H1 (cell line): Measurements from ENCODE around the gene KRTAP12-4. TPM values are rescaled to one million over a fixed set of nuclear protein-coding genes. Genes with fewer than 3 reads are reported as not detected.

Experiments used
- CTCF ChIA-PET: fragments of 300-600 bp; sonication (Branson Sonifier 250); formaldehyde crosslinking; loops from one replicate; lab custom pipeline; 2021; ENCODE audit not compliant: partially characterized antibody; lab: Charles Lee
- POLR2A ChIA-PET: fragments of 300-600 bp; sonication (Branson Sonifier 250); formaldehyde crosslinking; loops from one replicate; lab custom pipeline; 2021; ENCODE audit warnings: inconsistent platforms; ENCODE audit not compliant: partially characterized antibody; lab: Charles Lee
- DNase-seq, 2 experiments: peaks; one replicate each; pipeline versions ENCODE4 v3.0.0 to v3.0.0-alpha.2; 2010 to 2022; ENCODE audit warnings: low spot score in 2 of 2, low read depth in 1 of 2, mixed read lengths in 1 of 2
- FAIRE-seq: peaks from 2 replicates; lab custom pipeline; 2011; peaks lifted over from hg19 to GRCh38; lab: Jason Lieb, UNC
- H2AFZ ChIP-seq: 2 replicates; pipeline ENCODE4 v1.8.1; 2012; ENCODE audit warnings: low read length, inconsistent platforms
- H2AK5ac ChIP-seq: 2 replicates; pipeline ENCODE4 v1.6.1; 2013; ENCODE audit warnings: low read depth, low read length
- H2BK120ac ChIP-seq: replicated peaks from 2 replicates; pipeline ENCODE3; 2013; ENCODE audit warnings: low read depth, low read length, inconsistent platforms
- H2BK12ac ChIP-seq: 2 replicates; pipeline ENCODE4 v1.6.1; 2013; ENCODE audit warnings: low read depth, low read length
- H2BK15ac ChIP-seq: 2 replicates; pipeline ENCODE4 v1.6.1; 2013; ENCODE audit warnings: low read length
- H2BK20ac ChIP-seq: 2 replicates; pipeline ENCODE4 v1.6.1; 2013; ENCODE audit warnings: low read length
- H2BK5ac ChIP-seq: 2 replicates; pipeline ENCODE4 v1.6.1; 2013; ENCODE audit warnings: low read depth, low read length
- H3K14ac ChIP-seq: 2 replicates; pipeline ENCODE4 v1.6.1; 2013; ENCODE audit warnings: inconsistent platforms; ENCODE audit not compliant: insufficient read length
- H3K18ac ChIP-seq: 2 replicates; pipeline ENCODE4 v1.6.1; 2013; ENCODE audit warnings: low read length; ENCODE audit errors: extremely low read depth
- H3K23ac ChIP-seq: 2 replicates; pipeline ENCODE4 v1.6.1; 2013; ENCODE audit warnings: inconsistent platforms; ENCODE audit not compliant: insufficient read length
- H3K23me2 ChIP-seq: 2 replicates; pipeline ENCODE4 v1.6.1; 2013; ENCODE audit warnings: low read depth, low read length
- H3K27ac ChIP-seq: 2 replicates; pipeline ENCODE4 v1.6.1; 2011; ENCODE audit warnings: low read depth, low read length, inconsistent platforms
- H3K27me3 ChIP-seq, 4 experiments: replicated peaks in 1 of 4; 1 replicate in 1 of 4; 2 replicates in 3 of 4; pipeline versions ENCODE4 v1.6.1 to v1.8.1; 2011 to 2013; ENCODE audit warnings: low read length in 3 of 4, mild to moderate bottlenecking in 3 of 4, inconsistent platforms in 2 of 4, mixed read lengths in 2 of 4, moderate library complexity in 1 of 4; ENCODE audit not compliant: control insufficient read depth in 3 of 4, insufficient read depth in 3 of 4; ENCODE audit errors: extremely low read depth in 1 of 4
- H3K36me3 ChIP-seq, 4 experiments: 2 replicates each; pipeline versions ENCODE4 v1.6.1 to v1.8.1; 2011 to 2013; ENCODE audit warnings: mild to moderate bottlenecking in 4 of 4, low read length in 3 of 4, moderate library complexity in 2 of 4, control low read depth in 1 of 4, inconsistent platforms in 1 of 4; ENCODE audit not compliant: insufficient read depth in 4 of 4, control insufficient read depth in 2 of 4
- H3K4ac ChIP-seq: replicated peaks from 2 replicates; pipeline ENCODE3; 2013; ENCODE audit warnings: low read length, low read depth, mixed read lengths, inconsistent platforms; ENCODE audit not compliant: insufficient read length
- H3K4me1 ChIP-seq, 4 experiments: replicated peaks in 1 of 4; 1 replicate in 1 of 4; 2 replicates in 3 of 4; pipeline versions ENCODE4 v1.6.1 to v1.8.1; 2011 to 2013; ENCODE audit warnings: low read length in 3 of 4, inconsistent platforms in 2 of 4, mixed read lengths in 1 of 4; ENCODE audit not compliant: insufficient read depth in 4 of 4, control insufficient read depth in 3 of 4
- H3K4me2 ChIP-seq, 2 experiments: 2 replicates each; pipeline versions ENCODE4 v1.6.1 to v1.8.1; 2011 to 2013; ENCODE audit warnings: low read depth in 2 of 2, low read length in 2 of 2, control low read depth in 1 of 2, inconsistent platforms in 1 of 2, mild to moderate bottlenecking in 1 of 2; ENCODE audit not compliant: insufficient read depth in 1 of 2
- H3K4me3 ChIP-seq, 4 experiments: fragments of 200-600, 300-600 bp in 1 of 4; sonication (generic), shearing (Covaris generic), sonication (Bioruptor Twin) in 1 of 4; 2 replicates each; pipeline versions ENCODE4 v1.5.1 to v1.8.1; 2011 to 2016; ENCODE audit warnings: low read length in 4 of 4, low read depth in 3 of 4, control low read depth in 2 of 4, inconsistent platforms in 2 of 4, mild to moderate bottlenecking in 2 of 4, mixed read lengths in 1 of 4, moderate library complexity in 1 of 4; ENCODE audit not compliant: insufficient read depth in 2 of 4; ENCODE audit errors: extremely low read depth in 1 of 4
- H3K56ac ChIP-seq: replicated peaks from 2 replicates; pipeline ENCODE3; 2013; ENCODE audit warnings: low read depth, mild to moderate bottlenecking, mixed read lengths, low read length, inconsistent platforms; ENCODE audit not compliant: insufficient read length
- H3K79me1 ChIP-seq: 2 replicates; pipeline ENCODE4 v1.6.1; 2013; ENCODE audit warnings: low read depth, low read length, control low read depth
- H3K79me2 ChIP-seq, 2 experiments: 2 replicates each; pipeline versions ENCODE4 v1.6.1 to v1.8.1; 2012 to 2013; ENCODE audit warnings: low read length in 2 of 2, mild to moderate bottlenecking in 2 of 2, inconsistent platforms in 1 of 2; ENCODE audit not compliant: insufficient read depth in 2 of 2, control insufficient read depth in 1 of 2
- H3K9ac ChIP-seq, 4 experiments: replicated peaks in 1 of 4; 1 replicate in 1 of 4; 2 replicates in 3 of 4; pipeline versions ENCODE4 v1.6.1 to v1.8.1; 2011 to 2013; ENCODE audit warnings: low read depth in 3 of 4, low read length in 3 of 4, control low read depth in 2 of 4, mild to moderate bottlenecking in 2 of 4, moderate library complexity in 2 of 4, inconsistent platforms in 1 of 4; ENCODE audit errors: extremely low read depth in 1 of 4
- H3K9me3 ChIP-seq, 2 experiments: 2 replicates each; pipeline versions ENCODE4 v1.6.1 to v1.8.1; 2012 to 2013; ENCODE audit warnings: mild to moderate bottlenecking in 2 of 2, moderate library complexity in 2 of 2, control low read depth in 1 of 2, inconsistent platforms in 1 of 2, low read depth in 1 of 2, low read length in 1 of 2, mixed read lengths in 1 of 2; ENCODE audit not compliant: insufficient read depth in 2 of 2
- H4K20me1 ChIP-seq, 2 experiments: replicated peaks in 1 of 2; 2 replicates each; pipeline versions ENCODE3 to v1.8.1; 2011 to 2013; ENCODE audit warnings: inconsistent platforms in 2 of 2, low read length in 2 of 2, mild to moderate bottlenecking in 1 of 2; ENCODE audit not compliant: insufficient read depth in 2 of 2, control insufficient read depth in 1 of 2
- H4K5ac ChIP-seq: 2 replicates; pipeline ENCODE4 v1.6.1; 2013; ENCODE audit warnings: low read length, low read depth, mixed read lengths, inconsistent platforms; ENCODE audit not compliant: insufficient read length
- H4K8ac ChIP-seq: 2 replicates; pipeline ENCODE4 v1.8.0; 2013; ENCODE audit warnings: mild to moderate bottlenecking, moderate library complexity, low read length, inconsistent platforms; ENCODE audit not compliant: insufficient read depth; ENCODE audit errors: extremely low read depth
- H4K91ac ChIP-seq: replicated peaks from 2 replicates; pipeline ENCODE3; 2013; ENCODE audit warnings: low read length, mixed read lengths, inconsistent platforms; ENCODE audit not compliant: insufficient read length
- GABPA ChIP-seq: IDR thresholded peaks from 2 replicates; pipeline ENCODE4 v1.6.1; 2011; ENCODE audit warnings: mild to moderate bottlenecking, low read length, moderate library complexity, borderline replicate concordance; ENCODE audit not compliant: insufficient read depth
- SIN3A ChIP-seq, 2 experiments: IDR thresholded peaks in 1 of 2; conservative IDR thresholded peaks in 1 of 2; 2 replicates each; pipeline ENCODE4 v1.6.1; 2011 to 2012; ENCODE audit warnings: low read length in 2 of 2, improper control_type of control experiment in 1 of 2, low read depth in 1 of 2, mild to moderate bottlenecking in 1 of 2
- ZNF274 ChIP-seq: IDR thresholded peaks from 2 replicates; pipeline ENCODE4 v1.7.0; 2012; ENCODE audit warnings: low read length, borderline replicate concordance; ENCODE audit errors: extremely low read depth
- WGBS, 2 experiments: shearing (Covaris generic) in 1 of 2; methylation state at CpG; one replicate each; pipeline versions ENCODE4 v1.1.6 to v1.1.7; 2013 to 2015; ENCODE audit warnings: low lambda C conversion rate in 2 of 2, mixed read lengths in 2 of 2, inconsistent platforms in 1 of 2, low coverage in 1 of 2, missing lambda C conversion rate in 1 of 2; ENCODE audit not compliant: insufficient replicate concordance in 2 of 2, insufficient coverage in 1 of 2, insufficient read length in 1 of 2; ENCODE audit errors: extremely low coverage in 1 of 2, missing lambda C conversion rate in 1 of 2; 5-methylcytosine and 5-hydroxymethylcytosine counted together
- polyA plus RNA-seq, 7 experiments: library from polyadenylated mRNA; depleted of rRNA in 3 of 7; stranded (reverse) in 5 of 7; unstranded in 2 of 7; fragments of >200 nt in 5 of 7; fragments of 200-250 nt in 2 of 7; gene quantifications; 1 replicate in 5 of 7; 2 replicates in 1 of 7; 4 replicates in 1 of 7; pipeline versions ENCODE4 v1.2.1 to v1.2.3, GENCODE V29; 2011 to 2013; ENCODE audit warnings: missing spikeins in 2 of 7, mixed read lengths in 2 of 7
- total RNA-seq: library from RNA; stranded (reverse); fragmentation: NEBNext Ultra II Directional; extraction: Animal tissue kit (Norgen Biotek cat#: 25700); gene quantifications from 2 replicates; pipeline ENCODE4 v1.2.1, GENCODE V29; 2021

The KRTAP12-4 gene
- total and polyA plus RNA-seq, 2 of the 8 experiments (the other 6 are each of a cell fraction or from before 2014, with no cell fraction given): not detected

- no peaks in the 10 kb centered on the region for H3K79me1 ChIP-seq
- H3K56ac ChIP-seq: no peak overlapping the region
- H3K9me3 ChIP-seq: no peaks in the 10 kb centered on the region
- no peaks in the 10 kb centered on the region for H3K23me2 ChIP-seq
- no peak for TF ChIP-seq SIN3A (conservative IDR thresholded peaks at IDR 0.05 in 1 of 2, IDR thresholded peaks at IDR 0.05 in 1 of 2; ENCODE audit: low read depth in 1 of 2, low read length in 2 of 2)
- TF ChIP-seq ZNF274: no peak
- TF ChIP-seq GABPA: no peak
- no peak overlapping the region for H3K9ac ChIP-seq
- no peak overlapping the region for H4K5ac ChIP-seq
- no peaks in the 10 kb centered on the region for H3K36me3 ChIP-seq
- no peak for DNase-seq
- H3K27me3 ChIP-seq: no peaks in the 10 kb centered on the region
- peaks cover 5 to 11% (median 9%) of the 10 kb centered on the region in 4 experiments for H3K4me1 ChIP-seq
- POLR2A ChIA-PET: no interaction called here
- no peak overlapping the region for H3K18ac ChIP-seq
- H3K4ac ChIP-seq: no peak overlapping the region
- no peak overlapping the region for H2BK120ac ChIP-seq
- no peaks in the 10 kb centered on the region for H3K79me2 ChIP-seq
- H2BK12ac ChIP-seq: no peak overlapping the region
- FAIRE-seq: no peak
- CTCF ChIA-PET: no interaction called here
- H2AK5ac ChIP-seq: no peak overlapping the region
- H2BK15ac ChIP-seq: no peak overlapping the region
- H3K27ac ChIP-seq: no peak overlapping the region
- H3K23ac ChIP-seq: no peak overlapping the region
- H2BK20ac ChIP-seq: no peak overlapping the region
- H3K4me3 ChIP-seq: no peak overlapping the region
- H4K8ac ChIP-seq: no peak overlapping the region
- no peak overlapping the region for H4K91ac ChIP-seq
- 79% methylated on average over 7 of the region's 7 CpGs; no CpG with 5 or more reads in 1 of the 2 experiments for WGBS, 2 experiments
- H2BK5ac ChIP-seq: no peak overlapping the region
- H4K20me1 ChIP-seq: no peaks in the 10 kb centered on the region
- no peak overlapping the region for H2AFZ ChIP-seq
- H3K14ac ChIP-seq: no peak overlapping the region
- no peak overlapping the region for H3K4me2 ChIP-seq
Measured at GRCh38 chr21:44684077-44684476, 29.6 kb upstream of the KRTAP12-4 start.
